K562 (cell line): Measurements from ENCODE around the gene TMEM135. TPM values are rescaled to one million over a fixed set of nuclear protein-coding genes. Genes with fewer than 3 reads are reported as not detected.

ENCODE experiments used
- ATF3 ChIP-seq, 2 experiments: fragments of 450-650 bp in 1 of 2; sonication (generic) in 1 of 2; formaldehyde crosslinking in 1 of 2; IDR thresholded peaks in 1 of 2; conservative IDR thresholded peaks in 1 of 2; 2 replicates each; pipeline versions ENCODE4 v1.6.1 to v1.8.1; 2016 to 2023; ENCODE audit warnings: mild to moderate bottlenecking in 2 of 2, moderate library complexity in 2 of 2, inconsistent platforms in 1 of 2, missing genetic modification reagents in 1 of 2
- CTCF ChIP-seq, 3 experiments: IDR thresholded peaks in 2 of 3; conservative IDR thresholded peaks in 1 of 3; 2 replicates each; pipeline ENCODE4 v1.5.1; 2011 to 2012; ENCODE audit warnings: low read length in 3 of 3, mild to moderate bottlenecking in 3 of 3, control low read depth in 2 of 3, improper control_type of control experiment in 1 of 3, inconsistent platforms in 1 of 3, low read depth in 1 of 3, mixed read lengths in 1 of 3, moderate library complexity in 1 of 3; ENCODE audit not compliant: insufficient read depth in 2 of 3
- HEY1 ChIP-seq: fragments of 250-450 bp; sonication (Bioruptor Pico); IDR thresholded peaks from 2 replicates; pipeline ENCODE4 v1.5.0; 2020; ENCODE audit warnings: mild to moderate bottlenecking, moderate library complexity, borderline replicate concordance
- HOXB6 ChIP-seq: fragments of 250-450 bp; sonication (Bioruptor Pico); IDR thresholded peaks from 2 replicates; pipeline ENCODE4 v1.5.1; 2022; ENCODE audit warnings: mild to moderate bottlenecking, borderline replicate concordance
- LCOR ChIP-seq: sonication (generic); formaldehyde crosslinking; IDR thresholded peaks from 2 replicates; pipeline ENCODE4 v1.8.0; 2022; ENCODE audit warnings: mild to moderate bottlenecking, missing genetic modification reagents
- MAZ ChIP-seq, 2 experiments: fragments of 450-650 bp in 1 of 2; sonication (generic) in 1 of 2; formaldehyde crosslinking; IDR thresholded peaks in 1 of 2; conservative IDR thresholded peaks in 1 of 2; 2 replicates each; pipeline versions ENCODE4 v1.4.0 to v1.5.0; 2020; ENCODE audit warnings: mild to moderate bottlenecking in 1 of 2, missing genetic modification reagents in 1 of 2
- MLX ChIP-seq, 2 experiments: fragments of 450-650 bp in 1 of 2; sonication (generic) in 1 of 2; formaldehyde crosslinking; conservative IDR thresholded peaks; 2 replicates each; pipeline versions ENCODE4 v1.4.0 to v1.8.1; 2020 to 2022; ENCODE audit warnings: mild to moderate bottlenecking in 1 of 2, missing genetic modification reagents in 1 of 2
- PHB ChIP-seq: fragments of 250-450 bp; sonication (Bioruptor Pico); IDR thresholded peaks from 2 replicates; pipeline ENCODE4 v1.5.0; 2021
- POLR3G ChIP-seq: IDR thresholded peaks from 2 replicates; pipeline ENCODE4 v1.6.1; 2011; ENCODE audit not compliant: insufficient read length, insufficient replicate concordance; ENCODE audit errors: extremely low read depth
- RREB1 ChIP-seq: fragments of 250-450 bp; sonication (Bioruptor Pico); IDR thresholded peaks from 2 replicates; pipeline ENCODE4 v1.4.0; 2020
- TAF1 ChIP-seq: IDR thresholded peaks from 2 replicates; pipeline ENCODE4 v1.6.1; 2011; ENCODE audit warnings: mild to moderate bottlenecking, low read length, moderate library complexity; ENCODE audit not compliant: insufficient read depth, control insufficient read depth, severe bottlenecking; ENCODE audit errors: extremely low read depth
- TFAM ChIP-seq: fragments of 250-450 bp; sonication (Bioruptor Pico); conservative IDR thresholded peaks from 2 replicates; pipeline ENCODE4 v1.5.0; 2021; ENCODE audit warnings: mild to moderate bottlenecking, moderate library complexity
- XRCC3 ChIP-seq: fragments of 450-650 bp; IDR thresholded peaks from 2 replicates; pipeline ENCODE4 v1.6.1; 2017; ENCODE audit warnings: mild to moderate bottlenecking, moderate library complexity
- polyA plus RNA-seq, 8 experiments: library from polyadenylated mRNA; depleted of rRNA in 4 of 8; stranded (reverse) in 5 of 8; unstranded in 3 of 8; fragments of >200 nt; fragmentation: Nextera tagmentation in 2 of 8; fragmentation: Illumina TruSeq in 1 of 8; extraction: Ambion mirVana in 2 of 8; extraction: Trizol in 1 of 8; gene quantifications; 2 replicates each; pipeline versions ENCODE4 v1.2.1 to v1.2.3, GENCODE V29; 2011 to 2014; ENCODE audit warnings: inconsistent platforms in 1 of 8, missing spikeins in 1 of 8
- total RNA-seq, 7 experiments: library from RNA; depleted of rRNA in 6 of 7; stranded (reverse); fragments of >200 nt in 6 of 7; fragmentation: Illumina TruSeq in 2 of 7; extraction: Trizol in 2 of 7; gene quantifications; 2 replicates each; pipeline versions ENCODE4 v1.2.1 to v1.2.3, GENCODE V29; 2011 to 2021; ENCODE audit warnings: low replicate concordance in 1 of 7
- TF ChIP-seq, protein P1 (sequence below): fragments of 250-450 bp; sonication (Bioruptor Pico); IDR thresholded peaks from 2 replicates; pipeline ENCODE4 v1.6.1; 2021; ENCODE audit warnings: mild to moderate bottlenecking

TMEM135 gene
- total and polyA plus RNA-seq, 9 of the 15 experiments (the other 6 are each of a cell fraction or from before 2014, with no cell fraction given): 17.3 to 53.6 (median 24.9) TPM

GRCh38 chr11:87352759-87353707 is 315.3 kb downstream of the TMEM135 start (continued):
- TF ChIP-seq HOXB6 (CRISPR knock-in tag) (no peak), CTCF (IDR thresholded peaks at IDR 0.05 in 2 of 3, conservative IDR thresholded peaks at IDR 0.05 in 1 of 3; ENCODE audit: insufficient read depth in 2 of 3, low read depth in 1 of 3, low read length in 3 of 3) (peak; percentile 92 to 97 (median 94)), TFAM (CRISPR knock-in tag) (no peak), XRCC3 (no peak), LCOR (CRISPR knock-in tag) (no peak), PHB (no peak), TAF1 (no peak), ATF3 (IDR thresholded peaks at IDR 0.05) (peak; percentile 64), ATF3 (CRISPR knock-in tag; conservative IDR thresholded peaks at IDR 0.05) (no peak), RREB1 (no peak), MLX (CRISPR knock-in tag; conservative IDR thresholded peaks at IDR 0.05) (no peak), HEY1 (no peak), POLR3G (no peak), MAZ (CRISPR knock-in tag; conservative IDR thresholded peaks at IDR 0.05 in 1 of 2, IDR thresholded peaks at IDR 0.05 in 1 of 2) (0 out of 4 replicates have a peak, but pooled peaks of 1 of the 2 experiments have one; percentile 32)
- TF ChIP-seq, protein P1, sequence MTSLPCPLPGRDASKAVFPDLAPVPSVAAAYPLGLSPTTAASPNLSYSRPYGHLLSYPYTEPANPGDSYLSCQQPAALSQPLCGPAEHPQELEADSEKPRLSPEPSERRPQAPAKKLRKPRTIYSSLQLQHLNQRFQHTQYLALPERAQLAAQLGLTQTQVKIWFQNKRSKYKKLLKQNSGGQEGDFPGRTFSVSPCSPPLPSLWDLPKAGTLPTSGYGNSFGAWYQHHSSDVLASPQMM: no peak
